ENCODE results near the gene SOX5. TPM values are rescaled to one million over a fixed set of nuclear protein-coding genes. Genes with fewer than 3 reads are reported as not detected.

The SOX5 gene
- total RNA-seq, 1 experiment from 2014 or later: 3.1 TPM

- no peak overlapping the region for H4K5ac ChIP-seq (ENCODE audit: insufficient read length, low read depth, low read length)
- H3K23me2 ChIP-seq (ENCODE audit: insufficient read length, low read depth, low read length, poor library complexity, severe bottlenecking): no peaks in the 10 kb centered on the region
- no peak overlapping the region for H2BK15ac ChIP-seq (ENCODE audit: low read depth, low read length)
- no peak overlapping the region for H3K27ac ChIP-seq (ENCODE audit: insufficient read length, low read depth, low read length)
- no peak overlapping the region for H3K9ac ChIP-seq (ENCODE audit: extremely low read depth, insufficient read length, low read length)
- no peak overlapping the region for H4K8ac ChIP-seq (replicated peaks; ENCODE audit: insufficient read length, low read depth, low read length)
- H3K4me2 ChIP-seq (ENCODE audit: insufficient read depth, insufficient read length, low read length): no peak overlapping the region
- no peak for TF ChIP-seq CTCF (conservative IDR thresholded peaks at IDR 0.05)
- H4K91ac ChIP-seq (ENCODE audit: insufficient read length, low read depth, low read length): no peak overlapping the region
- H3T11ph ChIP-seq (ENCODE audit: low read length): no peak overlapping the region
- no peak overlapping the region for H3K27ac Mint-ChIP-seq
- H3K9me3 Mint-ChIP-seq: peaks cover 5% of the 10 kb centered on the region in 2 experiments; a peak in 4 of 5 replicates
- DNase-seq: no peak
- no peaks in the 10 kb centered on the region for H4K20me1 ChIP-seq (ENCODE audit: control insufficient read depth, insufficient read depth, insufficient read length)
- no peak overlapping the region for H2BK120ac ChIP-seq (ENCODE audit: low read depth, low read length, poor library complexity, severe bottlenecking)
- no peak overlapping the region for H3K4me3 Mint-ChIP-seq
- no peak overlapping the region for H2AFZ ChIP-seq (ENCODE audit: low read length)
- peaks cover 0 to 6% (median 4%) of the 10 kb centered on the region in 3 experiments; a peak in 6 of 7 replicates for H3K36me3 Mint-ChIP-seq (ENCODE audit: insufficient read depth in 1 of 3, low read depth in 3 of 3)
- H2BK20ac ChIP-seq (ENCODE audit: low read depth, low read length, poor library complexity, severe bottlenecking): no peak overlapping the region
- H3K56ac ChIP-seq (ENCODE audit: insufficient read length, low read depth, low read length): no peak overlapping the region
- no peaks in the 10 kb centered on the region for H3K79me2 ChIP-seq (ENCODE audit: insufficient read depth, low read length)
- H3K14ac ChIP-seq (ENCODE audit: insufficient read depth, low read length): no peak overlapping the region
- no peaks in the 10 kb centered on the region for H3K27me3 Mint-ChIP-seq (ENCODE audit: low read depth)
- no peaks in the 10 kb centered on the region for H3K9me3 ChIP-seq (ENCODE audit: control insufficient read depth, low read depth, low read length)
- no peak overlapping the region for H3K18ac ChIP-seq (ENCODE audit: insufficient read length, low read depth, low read length)
- H3K4me1 ChIP-seq (ENCODE audit: insufficient read depth, low read length): no peaks in the 10 kb centered on the region
- H3K27me3 ChIP-seq (ENCODE audit: insufficient read depth, low read length): no peaks in the 10 kb centered on the region
- no peak overlapping the region for H3K23ac ChIP-seq (ENCODE audit: insufficient read length, low read depth, low read length)
- no peak overlapping the region for H3K4ac ChIP-seq (ENCODE audit: low read depth, low read length)
- H2BK5ac ChIP-seq (ENCODE audit: insufficient read length, low read length): no peak overlapping the region
- H3K4me1 Mint-ChIP-seq: peaks cover 0 to 5% of the 10 kb centered on the region in 2 experiments; a peak in 1 of 4 replicates
- H2BK12ac ChIP-seq (ENCODE audit: insufficient read length, low read depth, low read length): no peak overlapping the region
- H3K79me1 ChIP-seq (ENCODE audit: insufficient read depth, low read depth, low read length, poor library complexity, severe bottlenecking): no peaks in the 10 kb centered on the region
- no peak overlapping the region for H2AK5ac ChIP-seq (ENCODE audit: insufficient read length, low read length)
These were observed 255.2 kb downstream of the SOX5 start for GRCh38 chr12:23694307-23694706.

Data from H9 (cell line).